GM18517 (cell line): Measurements from ENCODE around the gene ZNF580.

ENCODE experiments used
- ATAC-seq: cut with Tn5 transposase; IDR thresholded peaks from one replicate; pipeline ENCODE4 v1.9.1; 2021; ENCODE audit warnings: mild to moderate bottlenecking, moderate library complexity; ENCODE audit not compliant: unreplicated experiment

Gene ZNF580

GRCh38 chr19:55622242-55622969 lies 18.4 kb upstream of the ZNF580 start:
- no peak for ATAC-seq

GRCh38 chr19:55623130-55623529 lies 17.7 kb upstream of the ZNF580 start:
- ATAC-seq, result no peak

GRCh38 chr19:55623561-55623960 lies 17.2 kb upstream of the ZNF580 start:
- no peak for ATAC-seq

GRCh38 chr19:55624109-55625003 lies 16.4 kb upstream of the ZNF580 start, which contains the start of gene ZNF784:
Gene ZNF784 (minus strand): TSS chr19:55624566. CDS start chr19:55624561, 5 bp downstream.
- no peak for ATAC-seq

- no peak for ATAC-seq
Measured at GRCh38 chr19:55625004-55625326, 15.8 kb upstream of the ZNF580 start.

- no peak for ATAC-seq
Measured at GRCh38 chr19:55626350-55626749, 14.5 kb upstream of the ZNF580 start.

GRCh38 chr19:55632463-55632834 lies 8.4 kb upstream of the ZNF580 start:
- ATAC-seq, result no peak

GRCh38 chr19:55633861-55634260 lies 6.9 kb upstream of the ZNF580 start:
- ATAC-seq, result no peak

GRCh38 chr19:55635334-55635717 lies 5.5 kb upstream of the ZNF580 start:
- ATAC-seq, result no peak

- ATAC-seq, result no peak
Measured at GRCh38 chr19:55635856-55636440, 4.9 kb upstream of the ZNF580 start.

GRCh38 chr19:55636723-55637122 lies 4.1 kb upstream of the ZNF580 start:
- ATAC-seq, result no peak

- no peak for ATAC-seq
Measured at GRCh38 chr19:55637534-55637933, 3.3 kb upstream of the ZNF580 start.

GRCh38 chr19:55638864-55639359 lies 1.9 kb upstream of the ZNF580 start:
- ATAC-seq, result no peak

GRCh38 chr19:55640043-55640576 lies 692 bp upstream of the ZNF580 start:
- no peak for ATAC-seq

GRCh38 chr19:55641426-55642152 lies 787 bp downstream of the ZNF580 start:
- no peak for ATAC-seq

GRCh38 chr19:55642153-55643002 lies 1.6 kb downstream of the ZNF580 start:
- ATAC-seq, result no peak

- no peak for ATAC-seq
Measured at GRCh38 chr19:55643003-55643886, 2.4 kb downstream of the ZNF580 start, which contains the start of gene ZNF581. Gene ZNF581 (plus strand): TSS chr19:55643649. CDS start chr19:55644572, 923 bp downstream.

GRCh38 chr19:55643887-55644176 lies 3.0 kb downstream of the ZNF580 start:
- no peak for ATAC-seq
